WTC11 (cell line): ENCODE data around the gene CYP51A1. TPM values are rescaled to one million over a fixed set of nuclear protein-coding genes. Genes with fewer than 3 reads are reported as not detected.

ENCODE experiments used
- FOXJ3 ChIP-seq: sonication (generic); formaldehyde crosslinking; IDR thresholded peaks from 2 replicates; pipeline ENCODE4 v1.9.0; 2021; ENCODE audit warnings: missing genetic modification reagents, mild to moderate bottlenecking, borderline replicate concordance
- HMGA2 ChIP-seq: fragments of 250-450 bp; sonication (Bioruptor Pico); IDR thresholded peaks from 2 replicates; pipeline ENCODE4 v1.4.0; 2021; ENCODE audit warnings: mild to moderate bottlenecking, moderate library complexity
- JAZF1 ChIP-seq: fragments of 250-450 bp; sonication (Bioruptor Pico); IDR thresholded peaks from 2 replicates; pipeline ENCODE4 v1.9.0; 2021; ENCODE audit warnings: moderate library complexity, mild to moderate bottlenecking, inconsistent platforms
- MXD4 ChIP-seq: fragments of 250-450 bp; sonication (Bioruptor Pico); IDR thresholded peaks from 2 replicates; pipeline ENCODE4 v1.8.0; 2021; ENCODE audit warnings: mild to moderate bottlenecking, moderate library complexity, borderline replicate concordance
- NFYB ChIP-seq: sonication (generic); formaldehyde crosslinking; conservative IDR thresholded peaks from 2 replicates; pipeline ENCODE4 v1.8.0; 2022; ENCODE audit warnings: low read depth, missing genetic modification reagents
- NR2C2 ChIP-seq: sonication (generic); formaldehyde crosslinking; IDR thresholded peaks from 2 replicates; pipeline ENCODE4 v1.8.0; 2022; ENCODE audit warnings: mild to moderate bottlenecking, missing genetic modification reagents
- total RNA-seq: library from RNA; stranded (reverse); gene quantifications from 3 replicates; pipeline ENCODE4 v1.2.3, GENCODE V29; 2021
- TF ChIP-seq, protein P1 (sequence below): fragments of 200-600 bp; IDR thresholded peaks from 2 replicates; pipeline ENCODE4 v1.8.0; 2022; ENCODE audit warnings: antibody characterized with exemption
- TF ChIP-seq, protein P2 (sequence below): sonication (generic); formaldehyde crosslinking; IDR thresholded peaks from 2 replicates; pipeline ENCODE4 v1.8.0; 2022; ENCODE audit warnings: mild to moderate bottlenecking, missing genetic modification reagents
- TF ChIP-seq, protein P3 (sequence below): sonication (generic); formaldehyde crosslinking; IDR thresholded peaks from 2 replicates; pipeline ENCODE4 v1.8.1; 2022; ENCODE audit warnings: mild to moderate bottlenecking, missing genetic modification reagents, moderate library complexity, borderline replicate concordance
- TF ChIP-seq, protein P4 (sequence below): sonication (generic); formaldehyde crosslinking; IDR thresholded peaks from 2 replicates; pipeline ENCODE4 v1.8.1; 2023; ENCODE audit warnings: mild to moderate bottlenecking, missing genetic modification reagents, borderline replicate concordance
- TF ChIP-seq, protein P5 (sequence below): sonication (generic); formaldehyde crosslinking; IDR thresholded peaks from 2 replicates; pipeline ENCODE4 v1.8.0; 2022; ENCODE audit warnings: missing genetic modification reagents

Gene CYP51A1
- total RNA-seq, 1 experiment from 2014 or later: 81.4 TPM

DNA sequence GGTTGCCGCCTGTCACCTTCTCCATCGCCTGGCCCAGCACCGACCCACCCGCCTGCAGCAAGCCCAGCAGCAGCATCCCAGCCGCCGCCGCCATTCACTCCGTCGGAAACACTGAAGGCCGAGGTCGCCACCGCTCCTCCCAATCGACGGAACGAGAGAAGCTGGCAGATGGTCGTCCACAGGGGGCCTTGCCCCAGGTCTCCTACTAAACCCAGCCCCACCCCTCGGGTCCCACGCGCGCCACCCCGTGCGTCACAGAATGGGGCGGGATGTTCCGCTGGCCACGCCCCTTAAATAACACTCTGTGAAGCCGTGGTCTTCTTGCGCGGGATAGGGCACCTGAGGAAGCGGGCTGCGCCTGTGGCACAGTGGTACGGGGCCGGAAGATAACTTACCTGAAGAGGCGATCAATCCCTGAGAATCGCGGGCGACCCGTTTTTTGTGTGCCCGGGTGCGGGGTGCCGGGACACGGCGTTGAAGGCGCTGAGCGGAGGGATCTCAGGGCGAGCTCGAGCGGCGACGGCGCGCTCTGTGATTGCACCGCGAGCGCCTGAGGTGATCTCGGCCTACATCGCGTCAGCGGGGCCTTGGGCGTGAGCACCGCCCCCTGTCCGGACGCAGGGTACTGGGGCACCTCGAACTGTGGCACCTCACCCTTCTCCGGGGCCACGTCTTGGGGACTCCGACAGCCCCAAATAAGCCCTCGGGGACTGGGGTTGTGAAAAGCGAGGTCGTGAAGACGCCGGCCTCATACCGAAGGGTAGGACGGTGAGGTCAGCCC lies at the start of gene CYP51A1 (continued):
- TF ChIP-seq, protein P1, sequence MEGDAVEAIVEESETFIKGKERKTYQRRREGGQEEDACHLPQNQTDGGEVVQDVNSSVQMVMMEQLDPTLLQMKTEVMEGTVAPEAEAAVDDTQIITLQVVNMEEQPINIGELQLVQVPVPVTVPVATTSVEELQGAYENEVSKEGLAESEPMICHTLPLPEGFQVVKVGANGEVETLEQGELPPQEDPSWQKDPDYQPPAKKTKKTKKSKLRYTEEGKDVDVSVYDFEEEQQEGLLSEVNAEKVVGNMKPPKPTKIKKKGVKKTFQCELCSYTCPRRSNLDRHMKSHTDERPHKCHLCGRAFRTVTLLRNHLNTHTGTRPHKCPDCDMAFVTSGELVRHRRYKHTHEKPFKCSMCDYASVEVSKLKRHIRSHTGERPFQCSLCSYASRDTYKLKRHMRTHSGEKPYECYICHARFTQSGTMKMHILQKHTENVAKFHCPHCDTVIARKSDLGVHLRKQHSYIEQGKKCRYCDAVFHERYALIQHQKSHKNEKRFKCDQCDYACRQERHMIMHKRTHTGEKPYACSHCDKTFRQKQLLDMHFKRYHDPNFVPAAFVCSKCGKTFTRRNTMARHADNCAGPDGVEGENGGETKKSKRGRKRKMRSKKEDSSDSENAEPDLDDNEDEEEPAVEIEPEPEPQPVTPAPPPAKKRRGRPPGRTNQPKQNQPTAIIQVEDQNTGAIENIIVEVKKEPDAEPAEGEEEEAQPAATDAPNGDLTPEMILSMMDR: no peak
- TF ChIP-seq, protein P2, sequence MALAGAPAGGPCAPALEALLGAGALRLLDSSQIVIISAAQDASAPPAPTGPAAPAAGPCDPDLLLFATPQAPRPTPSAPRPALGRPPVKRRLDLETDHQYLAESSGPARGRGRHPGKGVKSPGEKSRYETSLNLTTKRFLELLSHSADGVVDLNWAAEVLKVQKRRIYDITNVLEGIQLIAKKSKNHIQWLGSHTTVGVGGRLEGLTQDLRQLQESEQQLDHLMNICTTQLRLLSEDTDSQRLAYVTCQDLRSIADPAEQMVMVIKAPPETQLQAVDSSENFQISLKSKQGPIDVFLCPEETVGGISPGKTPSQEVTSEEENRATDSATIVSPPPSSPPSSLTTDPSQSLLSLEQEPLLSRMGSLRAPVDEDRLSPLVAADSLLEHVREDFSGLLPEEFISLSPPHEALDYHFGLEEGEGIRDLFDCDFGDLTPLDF (CRISPR knock-in tag): no peak
- TF ChIP-seq, protein P3, sequence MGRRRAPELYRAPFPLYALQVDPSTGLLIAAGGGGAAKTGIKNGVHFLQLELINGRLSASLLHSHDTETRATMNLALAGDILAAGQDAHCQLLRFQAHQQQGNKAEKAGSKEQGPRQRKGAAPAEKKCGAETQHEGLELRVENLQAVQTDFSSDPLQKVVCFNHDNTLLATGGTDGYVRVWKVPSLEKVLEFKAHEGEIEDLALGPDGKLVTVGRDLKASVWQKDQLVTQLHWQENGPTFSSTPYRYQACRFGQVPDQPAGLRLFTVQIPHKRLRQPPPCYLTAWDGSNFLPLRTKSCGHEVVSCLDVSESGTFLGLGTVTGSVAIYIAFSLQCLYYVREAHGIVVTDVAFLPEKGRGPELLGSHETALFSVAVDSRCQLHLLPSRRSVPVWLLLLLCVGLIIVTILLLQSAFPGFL (CRISPR knock-in tag): 0 out of 2 replicates have a peak, but pooled peaks have one; percentile 35
- TF ChIP-seq MXD4 (CRISPR knock-in tag) (no peak), NFYB (CRISPR knock-in tag) (peak; percentile 54), NR2C2 (CRISPR knock-in tag) (no peak), JAZF1 (CRISPR knock-in tag) (no peak), FOXJ3 (CRISPR knock-in tag) (no peak), HMGA2 (CRISPR knock-in tag) (no peak)
- TF ChIP-seq, protein P4, sequence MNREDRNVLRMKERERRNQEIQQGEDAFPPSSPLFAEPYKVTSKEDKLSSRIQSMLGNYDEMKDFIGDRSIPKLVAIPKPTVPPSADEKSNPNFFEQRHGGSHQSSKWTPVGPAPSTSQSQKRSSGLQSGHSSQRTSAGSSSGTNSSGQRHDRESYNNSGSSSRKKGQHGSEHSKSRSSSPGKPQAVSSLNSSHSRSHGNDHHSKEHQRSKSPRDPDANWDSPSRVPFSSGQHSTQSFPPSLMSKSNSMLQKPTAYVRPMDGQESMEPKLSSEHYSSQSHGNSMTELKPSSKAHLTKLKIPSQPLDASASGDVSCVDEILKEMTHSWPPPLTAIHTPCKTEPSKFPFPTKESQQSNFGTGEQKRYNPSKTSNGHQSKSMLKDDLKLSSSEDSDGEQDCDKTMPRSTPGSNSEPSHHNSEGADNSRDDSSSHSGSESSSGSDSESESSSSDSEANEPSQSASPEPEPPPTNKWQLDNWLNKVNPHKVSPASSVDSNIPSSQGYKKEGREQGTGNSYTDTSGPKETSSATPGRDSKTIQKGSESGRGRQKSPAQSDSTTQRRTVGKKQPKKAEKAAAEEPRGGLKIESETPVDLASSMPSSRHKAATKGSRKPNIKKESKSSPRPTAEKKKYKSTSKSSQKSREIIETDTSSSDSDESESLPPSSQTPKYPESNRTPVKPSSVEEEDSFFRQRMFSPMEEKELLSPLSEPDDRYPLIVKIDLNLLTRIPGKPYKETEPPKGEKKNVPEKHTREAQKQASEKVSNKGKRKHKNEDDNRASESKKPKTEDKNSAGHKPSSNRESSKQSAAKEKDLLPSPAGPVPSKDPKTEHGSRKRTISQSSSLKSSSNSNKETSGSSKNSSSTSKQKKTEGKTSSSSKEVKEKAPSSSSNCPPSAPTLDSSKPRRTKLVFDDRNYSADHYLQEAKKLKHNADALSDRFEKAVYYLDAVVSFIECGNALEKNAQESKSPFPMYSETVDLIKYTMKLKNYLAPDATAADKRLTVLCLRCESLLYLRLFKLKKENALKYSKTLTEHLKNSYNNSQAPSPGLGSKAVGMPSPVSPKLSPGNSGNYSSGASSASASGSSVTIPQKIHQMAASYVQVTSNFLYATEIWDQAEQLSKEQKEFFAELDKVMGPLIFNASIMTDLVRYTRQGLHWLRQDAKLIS (CRISPR knock-in tag): 0 out of 2 replicates have a peak, but pooled peaks have one; percentile 65
- TF ChIP-seq, protein P5, sequence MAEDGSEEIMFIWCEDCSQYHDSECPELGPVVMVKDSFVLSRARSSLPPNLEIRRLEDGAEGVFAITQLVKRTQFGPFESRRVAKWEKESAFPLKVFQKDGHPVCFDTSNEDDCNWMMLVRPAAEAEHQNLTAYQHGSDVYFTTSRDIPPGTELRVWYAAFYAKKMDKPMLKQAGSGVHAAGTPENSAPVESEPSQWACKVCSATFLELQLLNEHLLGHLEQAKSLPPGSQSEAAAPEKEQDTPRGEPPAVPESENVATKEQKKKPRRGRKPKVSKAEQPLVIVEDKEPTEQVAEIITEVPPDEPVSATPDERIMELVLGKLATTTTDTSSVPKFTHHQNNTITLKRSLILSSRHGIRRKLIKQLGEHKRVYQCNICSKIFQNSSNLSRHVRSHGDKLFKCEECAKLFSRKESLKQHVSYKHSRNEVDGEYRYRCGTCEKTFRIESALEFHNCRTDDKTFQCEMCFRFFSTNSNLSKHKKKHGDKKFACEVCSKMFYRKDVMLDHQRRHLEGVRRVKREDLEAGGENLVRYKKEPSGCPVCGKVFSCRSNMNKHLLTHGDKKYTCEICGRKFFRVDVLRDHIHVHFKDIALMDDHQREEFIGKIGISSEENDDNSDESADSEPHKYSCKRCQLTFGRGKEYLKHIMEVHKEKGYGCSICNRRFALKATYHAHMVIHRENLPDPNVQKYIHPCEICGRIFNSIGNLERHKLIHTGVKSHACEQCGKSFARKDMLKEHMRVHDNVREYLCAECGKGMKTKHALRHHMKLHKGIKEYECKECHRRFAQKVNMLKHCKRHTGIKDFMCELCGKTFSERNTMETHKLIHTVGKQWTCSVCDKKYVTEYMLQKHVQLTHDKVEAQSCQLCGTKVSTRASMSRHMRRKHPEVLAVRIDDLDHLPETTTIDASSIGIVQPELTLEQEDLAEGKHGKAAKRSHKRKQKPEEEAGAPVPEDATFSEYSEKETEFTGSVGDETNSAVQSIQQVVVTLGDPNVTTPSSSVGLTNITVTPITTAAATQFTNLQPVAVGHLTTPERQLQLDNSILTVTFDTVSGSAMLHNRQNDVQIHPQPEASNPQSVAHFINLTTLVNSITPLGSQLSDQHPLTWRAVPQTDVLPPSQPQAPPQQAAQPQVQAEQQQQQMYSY (CRISPR knock-in tag): no peak
